ENCODE data around the gene PEF1.

Gene PEF1

GRCh38 chr1:31644560-31645273 lies at the start of gene PEF1:
PEF1 (minus strand) TSS chr1:31644876; CDS start chr1:31644864, 12 bp downstream.
- peak; percentile 99 for DNase-seq

- DNase-seq: no peak
Observed at GRCh38 chr1:31693231-31693630, 48.6 kb upstream of the PEF1 start.

- DNase-seq: no peak
Observed at GRCh38 chr1:31691951-31692350, 47.3 kb upstream of the PEF1 start.

GRCh38 chr1:31691446-31691845 lies 46.8 kb upstream of the PEF1 start:
- no peak for DNase-seq

- DNase-seq: no peak
Observed at GRCh38 chr1:31690921-31691320, 46.2 kb upstream of the PEF1 start.

- DNase-seq: no peak
Observed at GRCh38 chr1:31689854-31690253, 45.2 kb upstream of the PEF1 start.

- DNase-seq: no peak
Observed at GRCh38 chr1:31689379-31689778, 44.7 kb upstream of the PEF1 start.

- DNase-seq: no peak
Observed at GRCh38 chr1:31688233-31688918, 43.7 kb upstream of the PEF1 start.

- DNase-seq: no peak
Observed at GRCh38 chr1:31687601-31688000, 42.9 kb upstream of the PEF1 start.

- DNase-seq: no peak
Observed at GRCh38 chr1:31685795-31686194, 41.1 kb upstream of the PEF1 start.

- DNase-seq: no peak
Observed at GRCh38 chr1:31683997-31684396, 39.3 kb upstream of the PEF1 start.

- DNase-seq: no peak
Observed at GRCh38 chr1:31681415-31681814, 36.7 kb upstream of the PEF1 start.

- DNase-seq: no peak
Observed at GRCh38 chr1:31679676-31680230, 35.1 kb upstream of the PEF1 start.

GRCh38 chr1:31679091-31679490 lies 34.4 kb upstream of the PEF1 start:
- no peak for DNase-seq

GRCh38 chr1:31678681-31679080 lies 34.0 kb upstream of the PEF1 start:
- no peak for DNase-seq

- no peak for DNase-seq
Observed at GRCh38 chr1:31677949-31678348, 33.3 kb upstream of the PEF1 start.

GRCh38 chr1:31677401-31677800 lies 32.7 kb upstream of the PEF1 start:
- DNase-seq: no peak

- DNase-seq: no peak
Observed at GRCh38 chr1:31675756-31676155, 31.1 kb upstream of the PEF1 start.

- DNase-seq: no peak
Observed at GRCh38 chr1:31675161-31675560, 30.5 kb upstream of the PEF1 start.

GRCh38 chr1:31674626-31675025 lies 29.9 kb upstream of the PEF1 start:
- no peak for DNase-seq

- no peak for DNase-seq
Observed at GRCh38 chr1:31673433-31673832, 28.8 kb upstream of the PEF1 start.

GRCh38 chr1:31672986-31673385 lies 28.3 kb upstream of the PEF1 start:
- DNase-seq: no peak

GRCh38 chr1:31671561-31672201 lies 27.0 kb upstream of the PEF1 start:
- DNase-seq: no peak

- no peak for DNase-seq
Observed at GRCh38 chr1:31671147-31671546, 26.5 kb upstream of the PEF1 start.
